Measurements from ENCODE around the gene UTP25. TPM values are rescaled to one million over a fixed set of nuclear protein-coding genes. Genes with fewer than 3 reads are reported as not detected.
A peak's percentile ranks its signal among the peaks of the same experiment; 100 is the strongest.

UTP25 gene
- total RNA-seq, 1 experiment from 2014 or later: 9.5 TPM

GRCh38 chr1:209785592-209785991 is 42.2 kb upstream of the UTP25 start:
- H3K27me3 ChIP-seq (replicated peaks; ENCODE audit: control insufficient read depth, insufficient read depth, low read length): no peaks in the 10 kb centered on the region
- CTCF ChIA-PET: no interaction called here
- H3K4me1 ChIP-seq: peaks cover 25% of the 10 kb centered on the region
- H3K9me3 ChIP-seq: no peaks in the 10 kb centered on the region
- H3K4me3 Mint-ChIP-seq (ENCODE audit: unreplicated experiment): peak overlapping the region; percentile 90
- H3K27ac Mint-ChIP-seq (ENCODE audit: unreplicated experiment): no peak overlapping the region
- no peak overlapping the region for H3K4me3 ChIP-seq (ENCODE audit: low read depth, low read length)
- peaks cover 11% of the 10 kb centered on the region for H3K36me3 ChIP-seq (ENCODE audit: control insufficient read depth, insufficient read depth, low read length)
- H3K9me3 Mint-ChIP-seq (ENCODE audit: unreplicated experiment): no peaks in the 10 kb centered on the region
- no TSS peak for BruUV-seq (replicated peaks)
- intact Hi-C loops (cut with micrococcal nuclease; ENCODE audit: unreplicated experiment): no loop called here
- peaks cover 36% of the 10 kb centered on the region for H3K36me3 Mint-ChIP-seq (ENCODE audit: insufficient read depth, unreplicated experiment)
- DNase-seq: no peak
- H3K4me1 Mint-ChIP-seq (ENCODE audit: low read depth, unreplicated experiment): peaks cover 13% of the 10 kb centered on the region
- POLR2A ChIA-PET: interaction anchor here (1.4 to 1.6 kb wide), 2 partner anchors 13 to 19 kb away, joined by 3 to 6 read pairs; no protein-coding TSS in a partner anchor
- no peaks in the 10 kb centered on the region for H3K27me3 Mint-ChIP-seq (ENCODE audit: insufficient read depth, unreplicated experiment)
- TF ChIP-seq CTCF (IDR thresholded peaks at IDR 0.05; ENCODE audit: insufficient read depth in 1 of 2, low read depth in 1 of 2, low read length in 1 of 2, severe bottlenecking in 1 of 2, unreplicated experiment in 1 of 2): no peak

DNA sequence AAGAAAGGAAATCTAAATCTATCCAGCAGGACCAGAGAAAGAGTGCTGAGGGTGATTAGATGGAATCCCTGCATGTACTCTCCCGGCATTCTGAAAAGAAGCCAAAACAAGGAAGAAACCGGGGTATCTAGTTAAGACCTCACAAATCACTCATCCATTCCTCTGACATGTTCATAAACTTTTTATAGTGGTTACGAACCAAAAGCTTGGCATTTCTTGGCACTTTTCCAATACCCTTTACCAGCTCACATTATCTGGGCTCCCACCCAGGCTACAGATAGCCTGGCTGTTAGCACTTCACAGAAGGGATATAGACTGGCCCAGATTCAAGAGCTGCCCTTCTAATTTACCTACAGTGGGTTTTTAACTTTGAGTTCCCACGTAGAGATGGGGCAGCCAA is 41.6 kb upstream of the UTP25 start:
- peaks cover 25% of the 10 kb centered on the region for H3K4me1 ChIP-seq
- Mint-ChIP-seq H3K27ac (ENCODE audit: unreplicated experiment) (no peak overlapping the region), H3K4me3 (ENCODE audit: unreplicated experiment) (no peak overlapping the region), H3K36me3 (ENCODE audit: insufficient read depth, unreplicated experiment) (peaks cover 41% of the 10 kb centered on the region), H3K27me3 (ENCODE audit: insufficient read depth, unreplicated experiment) (no peaks in the 10 kb centered on the region), H3K4me1 (ENCODE audit: low read depth, unreplicated experiment) (peaks cover 13% of the 10 kb centered on the region), H3K9me3 (ENCODE audit: unreplicated experiment) (no peaks in the 10 kb centered on the region)
- H3K27me3 ChIP-seq (replicated peaks; ENCODE audit: control insufficient read depth, insufficient read depth, low read length): no peaks in the 10 kb centered on the region
- DNase-seq: no peak
- no TSS peak for BruUV-seq (replicated peaks)
- no peak for TF ChIP-seq CTCF (IDR thresholded peaks at IDR 0.05; ENCODE audit: insufficient read depth in 1 of 2, low read depth in 1 of 2, low read length in 1 of 2, severe bottlenecking in 1 of 2, unreplicated experiment in 1 of 2)
- ChIA-PET POLR2A (no interaction called here), CTCF (interaction anchor here (0.6 kb wide), 1 partner anchor 121 kb away, joined by 3 read pairs; no protein-coding TSS in a partner anchor)
- intact Hi-C loops (cut with micrococcal nuclease; ENCODE audit: unreplicated experiment): no loop called here
- no peaks in the 10 kb centered on the region for H3K9me3 ChIP-seq
- no peak overlapping the region for H3K4me3 ChIP-seq (ENCODE audit: low read depth, low read length)
- peaks cover 11% of the 10 kb centered on the region for H3K36me3 ChIP-seq (ENCODE audit: control insufficient read depth, insufficient read depth, low read length)

GRCh38 chr1:209787551-209787950 is 40.2 kb upstream of the UTP25 start:
- intact Hi-C loops (cut with micrococcal nuclease; ENCODE audit: unreplicated experiment): no loop called here
- Mint-ChIP-seq H3K9me3 (ENCODE audit: unreplicated experiment) (no peaks in the 10 kb centered on the region), H3K27ac (ENCODE audit: unreplicated experiment) (no peak overlapping the region), H3K4me3 (ENCODE audit: unreplicated experiment) (no peak overlapping the region), H3K4me1 (ENCODE audit: low read depth, unreplicated experiment) (peaks cover 19% of the 10 kb centered on the region), H3K27me3 (ENCODE audit: insufficient read depth, unreplicated experiment) (no peaks in the 10 kb centered on the region), H3K36me3 (ENCODE audit: insufficient read depth, unreplicated experiment) (peaks cover 49% of the 10 kb centered on the region)
- BruUV-seq (replicated peaks): no TSS peak
- ChIA-PET CTCF (no interaction called here), POLR2A (no interaction called here)
- TF ChIP-seq CTCF (IDR thresholded peaks at IDR 0.05; ENCODE audit: insufficient read depth in 1 of 2, low read depth in 1 of 2, low read length in 1 of 2, severe bottlenecking in 1 of 2, unreplicated experiment in 1 of 2): no peak
- Histone ChIP-seq H3K27me3 (replicated peaks; ENCODE audit: control insufficient read depth, insufficient read depth, low read length) (no peaks in the 10 kb centered on the region), H3K36me3 (ENCODE audit: control insufficient read depth, insufficient read depth, low read length) (peaks cover 14% of the 10 kb centered on the region), H3K4me1 (peaks cover 28% of the 10 kb centered on the region), H3K4me3 (ENCODE audit: low read depth, low read length) (no peak overlapping the region), H3K9me3 (no peaks in the 10 kb centered on the region)
- DNase-seq: no peak
